HG03354 (cell line): Measurements from ENCODE around the gene PARK7.
"Not testable (repeated sequence)": the region's sequence is repeated elsewhere in the genome, so short reads cannot be mapped to it uniquely, and the experiment has no call there.

Experiments
- ATAC-seq: cut with Tn5 transposase; IDR thresholded peaks from one replicate; pipeline ENCODE4 v1.9.1; 2021; ENCODE audit warnings: mild to moderate bottlenecking; ENCODE audit not compliant: unreplicated experiment, poor library complexity, severe bottlenecking

The PARK7 gene

GRCh38 chr1:7961216-7962013, at the start of gene PARK7:
Gene PARK7 (plus strand): TSS chr1:7961711. CDS start chr1:7962786, 1,075 bp downstream.
- ATAC-seq = peak; percentile 95

GRCh38 chr1:7912145-7912544, 49.4 kb upstream of the PARK7 start:
- no peak for ATAC-seq

- ATAC-seq = no peak
Observed at GRCh38 chr1:7912743-7913557, 48.6 kb upstream of the PARK7 start.

DNA sequence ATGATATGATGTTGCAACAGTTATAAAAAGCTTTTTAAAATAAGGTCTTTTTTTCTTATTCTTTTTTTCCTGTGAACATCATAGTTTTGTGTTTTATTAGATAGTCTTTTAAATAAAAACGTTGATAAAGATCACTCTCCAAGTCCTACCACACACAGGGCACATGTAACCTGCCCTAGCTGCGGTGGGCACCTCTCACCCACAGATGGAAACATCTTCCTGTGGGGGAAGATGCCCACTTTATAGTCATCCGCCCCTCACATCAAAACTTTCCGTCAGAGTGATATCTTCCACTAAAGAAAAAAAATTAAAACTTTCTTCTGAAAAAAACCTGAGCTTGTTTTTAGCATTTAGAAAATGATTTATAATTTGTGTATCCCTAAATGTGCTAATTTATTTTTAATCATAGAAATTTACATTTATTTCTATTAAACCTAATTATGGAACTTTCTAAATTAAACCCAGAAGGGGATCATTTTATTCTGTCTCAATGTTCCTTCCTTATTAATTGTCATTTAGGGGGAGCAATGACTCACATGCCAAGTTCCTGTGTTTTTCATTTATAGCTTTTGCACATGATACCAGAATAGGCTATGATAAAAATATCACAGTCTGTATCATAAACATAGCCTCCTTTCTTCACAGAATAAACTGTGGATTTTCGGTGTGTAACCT, 45.5 kb upstream of the PARK7 start:
- ATAC-seq = no peak

DNA sequence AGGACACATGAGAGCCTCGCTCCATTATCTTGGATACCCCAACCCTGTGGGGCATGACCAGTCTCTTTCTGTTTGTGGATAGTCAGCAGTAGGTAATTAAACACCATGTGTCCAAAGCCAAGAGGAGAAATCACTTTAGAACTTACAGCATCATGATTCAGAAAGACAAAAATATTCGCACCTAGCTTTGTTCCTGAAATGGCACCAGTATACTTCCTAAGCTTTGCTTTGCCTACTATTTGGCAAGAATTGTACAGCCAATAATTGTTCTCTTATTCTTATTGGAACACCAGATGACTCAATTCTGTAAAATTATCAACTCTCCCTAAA, 45.0 kb upstream of the PARK7 start:
- ATAC-seq = no peak

- not testable (repeated sequence) for ATAC-seq
Observed at GRCh38 chr1:7917971-7918370, 43.5 kb upstream of the PARK7 start.

GRCh38 chr1:7919880-7920279, 41.6 kb upstream of the PARK7 start:
- ATAC-seq = no peak

DNA sequence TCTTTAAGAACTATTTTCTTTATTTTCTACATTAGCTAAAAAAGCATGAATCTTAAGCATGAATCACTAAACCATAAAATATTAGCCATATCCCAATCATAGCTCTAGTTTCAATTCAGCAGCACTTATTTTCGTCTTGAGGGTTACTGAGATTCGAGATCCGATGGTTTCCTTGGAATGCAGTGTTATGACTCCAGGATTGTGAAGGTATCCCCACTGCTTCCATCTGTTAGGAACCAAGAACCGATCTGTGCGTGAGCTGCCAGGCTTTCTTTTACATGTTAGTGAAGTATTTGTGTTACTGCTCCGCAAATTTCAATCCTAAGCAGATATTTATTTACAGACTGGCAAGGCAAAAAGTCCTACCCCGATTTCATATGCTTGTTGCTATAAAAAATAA, 39.7 kb upstream of the PARK7 start:
- no peak for ATAC-seq

DNA sequence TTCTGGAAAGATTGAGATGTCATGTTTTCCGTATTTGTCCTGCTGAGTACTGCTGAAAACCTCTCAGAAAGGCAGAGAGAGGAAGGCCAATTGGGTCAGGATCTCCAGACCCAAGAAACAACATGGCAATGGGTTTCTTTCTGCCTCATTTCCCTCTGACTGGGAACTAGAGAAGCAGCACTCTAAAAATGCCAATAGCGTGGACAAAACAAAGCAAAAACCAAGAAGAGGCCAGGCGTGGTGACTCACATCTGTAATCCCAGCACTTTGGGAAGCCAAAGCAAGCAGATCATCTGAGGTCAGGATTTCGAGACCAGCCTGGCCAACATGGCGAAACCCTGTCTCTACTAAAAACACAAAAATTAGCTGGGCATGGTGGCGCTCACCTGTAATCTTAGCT, 39.2 kb upstream of the PARK7 start:
- no peak for ATAC-seq

- not testable (repeated sequence) for ATAC-seq
Observed at GRCh38 chr1:7927061-7927460, 34.5 kb upstream of the PARK7 start.

- ATAC-seq = no peak
Observed at GRCh38 chr1:7928247-7928646, 33.3 kb upstream of the PARK7 start.

DNA sequence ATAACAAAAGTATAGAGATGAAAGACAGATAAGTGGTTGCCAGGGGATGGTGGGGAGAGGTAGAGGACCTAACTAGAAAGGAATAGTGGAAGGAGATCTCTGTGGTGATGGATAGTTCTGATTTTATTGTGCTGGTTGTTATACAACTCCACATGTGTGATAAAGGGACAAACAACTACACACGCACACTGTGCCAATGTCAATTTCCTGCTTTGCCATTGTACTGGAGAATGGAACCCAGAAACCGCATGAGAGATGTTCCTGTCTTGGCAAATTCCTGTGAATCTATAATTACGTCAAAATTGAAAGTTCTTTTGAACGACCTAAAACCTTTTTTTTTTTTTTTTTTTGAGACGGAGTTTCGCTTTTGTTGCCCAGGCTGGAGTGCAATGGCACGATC, 31.9 kb upstream of the PARK7 start:
- ATAC-seq = no peak

- ATAC-seq = no peak
Observed at GRCh38 chr1:7930645-7931445, 30.7 kb upstream of the PARK7 start.

- ATAC-seq = no peak
Observed at GRCh38 chr1:7931446-7931812, 30.1 kb upstream of the PARK7 start.

- ATAC-seq = no peak
Observed at GRCh38 chr1:7932524-7933138, 28.9 kb upstream of the PARK7 start.

GRCh38 chr1:7938070-7938469, 23.4 kb upstream of the PARK7 start:
- no peak for ATAC-seq

- ATAC-seq = no peak
Observed at GRCh38 chr1:7940034-7940433, 21.5 kb upstream of the PARK7 start.

- ATAC-seq = no peak
Observed at GRCh38 chr1:7940745-7941436, 20.6 kb upstream of the PARK7 start, which contains the start of gene TNFRSF9. Gene TNFRSF9 (minus strand): TSS chr1:7940839. CDS start chr1:7939994, 845 bp downstream.

- ATAC-seq = no peak
Observed at GRCh38 chr1:7941437-7941793, 20.1 kb upstream of the PARK7 start.
